GM15510 (cell line): Measurements from ENCODE around the gene SPACA6.
"Not testable (repeated sequence)": the region's sequence is repeated elsewhere in the genome, so short reads cannot be mapped to it uniquely, and the experiment has no call there.

Experiments used
- POLR2A ChIP-seq: IDR thresholded peaks from 3 replicates; pipeline ENCODE4 v1.6.1; 2011; ENCODE audit warnings: borderline replicate concordance; ENCODE audit not compliant: insufficient read length; ENCODE audit errors: extremely low read depth

Gene SPACA6

GRCh38 chr19:51693260-51693659, at the start of gene SPACA6:
Gene SPACA6 (plus strand): TSS chr19:51693330. CDS start chr19:51693527, 197 bp downstream.
- no peak for TF ChIP-seq POLR2A

- no peak for TF ChIP-seq POLR2A
Measured at GRCh38 chr19:51644636-51645271, 48.4 kb upstream of the SPACA6 start.

- not testable (repeated sequence) for TF ChIP-seq POLR2A
Measured at GRCh38 chr19:51646730-51647129, 46.4 kb upstream of the SPACA6 start, which contains the start of gene SIGLEC14. Gene SIGLEC14 (minus strand): TSS chr19:51646825. CDS start chr19:51646759, 66 bp downstream.

GRCh38 chr19:51647318-51647717, 45.8 kb upstream of the SPACA6 start:
- no peak for TF ChIP-seq POLR2A

- no peak for TF ChIP-seq POLR2A
Measured at GRCh38 chr19:51651216-51651846, 41.8 kb upstream of the SPACA6 start.

GRCh38 chr19:51652266-51652665, 40.9 kb upstream of the SPACA6 start:
- no peak for TF ChIP-seq POLR2A

- no peak for TF ChIP-seq POLR2A
Measured at GRCh38 chr19:51653162-51653561, 40.0 kb upstream of the SPACA6 start.

- TF ChIP-seq POLR2A: no peak
Measured at GRCh38 chr19:51654783-51655182, 38.3 kb upstream of the SPACA6 start.

- TF ChIP-seq POLR2A: no peak
Measured at GRCh38 chr19:51660975-51661600, 32.0 kb upstream of the SPACA6 start.

GRCh38 chr19:51663650-51664049, 29.5 kb upstream of the SPACA6 start:
- TF ChIP-seq POLR2A: no peak

- no peak for TF ChIP-seq POLR2A
Measured at GRCh38 chr19:51664131-51664530, 29.0 kb upstream of the SPACA6 start.

GRCh38 chr19:51664997-51665396, 28.1 kb upstream of the SPACA6 start:
- no peak for TF ChIP-seq POLR2A

GRCh38 chr19:51668216-51668615, 24.9 kb upstream of the SPACA6 start:
- no peak for TF ChIP-seq POLR2A

- TF ChIP-seq POLR2A: no peak
Measured at GRCh38 chr19:51676566-51677083, 16.5 kb upstream of the SPACA6 start.

- TF ChIP-seq POLR2A: no peak
Measured at GRCh38 chr19:51680474-51680873, 12.7 kb upstream of the SPACA6 start.
